GM12864 (cell line): ENCODE measurements around the gene NME2.
"Not testable (repeated sequence)": the region's sequence is repeated elsewhere in the genome, so short reads cannot be mapped to it uniquely, and the experiment has no call there.

ENCODE experiments used
- DNase-seq: peaks from one replicate; pipeline ENCODE4 v3.0.0-alpha.2; 2011; ENCODE audit warnings: low read depth
- H3K4me3 ChIP-seq: 2 replicates; pipeline ENCODE4 v1.5.1; 2011; ENCODE audit warnings: mild to moderate bottlenecking, low read depth, low read length, control low read depth
- TF ChIP-seq, protein P1 (sequence below): IDR thresholded peaks from 2 replicates; pipeline ENCODE4 v1.5.1; 2011; ENCODE audit warnings: low read depth, mild to moderate bottlenecking, moderate library complexity, low read length, control low read depth, inconsistent platforms; ENCODE audit errors: missing control alignments

NME2 gene

DNA sequence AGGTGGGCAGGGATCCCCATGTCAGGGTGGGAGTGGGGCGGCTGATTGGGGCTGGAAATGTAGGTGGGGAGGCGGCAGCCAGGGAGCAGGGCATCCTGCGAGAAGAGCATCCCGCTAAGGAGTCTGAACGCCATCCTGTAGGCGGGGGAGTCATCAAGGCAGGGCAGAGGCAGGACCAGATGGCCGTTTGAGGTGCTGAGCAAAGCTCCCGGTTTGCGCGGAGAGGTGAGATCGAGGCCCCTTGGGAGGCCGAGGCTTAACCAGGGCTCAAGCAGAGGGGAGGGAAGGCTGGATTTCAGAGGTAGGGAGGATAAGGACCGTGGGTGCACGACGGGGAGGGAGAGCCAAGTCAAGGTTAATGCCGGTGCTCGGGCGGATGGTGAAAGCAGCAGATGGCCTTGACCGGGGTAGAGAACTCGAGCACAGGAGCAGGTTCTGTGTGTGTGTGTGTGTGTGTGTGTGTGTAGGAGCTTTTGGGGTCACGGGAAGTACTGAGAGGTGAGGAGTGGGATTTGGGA lies 472 bp upstream of the NME2 start:
- peak overlapping the region; percentile 89 for H3K4me3 ChIP-seq

DNA sequence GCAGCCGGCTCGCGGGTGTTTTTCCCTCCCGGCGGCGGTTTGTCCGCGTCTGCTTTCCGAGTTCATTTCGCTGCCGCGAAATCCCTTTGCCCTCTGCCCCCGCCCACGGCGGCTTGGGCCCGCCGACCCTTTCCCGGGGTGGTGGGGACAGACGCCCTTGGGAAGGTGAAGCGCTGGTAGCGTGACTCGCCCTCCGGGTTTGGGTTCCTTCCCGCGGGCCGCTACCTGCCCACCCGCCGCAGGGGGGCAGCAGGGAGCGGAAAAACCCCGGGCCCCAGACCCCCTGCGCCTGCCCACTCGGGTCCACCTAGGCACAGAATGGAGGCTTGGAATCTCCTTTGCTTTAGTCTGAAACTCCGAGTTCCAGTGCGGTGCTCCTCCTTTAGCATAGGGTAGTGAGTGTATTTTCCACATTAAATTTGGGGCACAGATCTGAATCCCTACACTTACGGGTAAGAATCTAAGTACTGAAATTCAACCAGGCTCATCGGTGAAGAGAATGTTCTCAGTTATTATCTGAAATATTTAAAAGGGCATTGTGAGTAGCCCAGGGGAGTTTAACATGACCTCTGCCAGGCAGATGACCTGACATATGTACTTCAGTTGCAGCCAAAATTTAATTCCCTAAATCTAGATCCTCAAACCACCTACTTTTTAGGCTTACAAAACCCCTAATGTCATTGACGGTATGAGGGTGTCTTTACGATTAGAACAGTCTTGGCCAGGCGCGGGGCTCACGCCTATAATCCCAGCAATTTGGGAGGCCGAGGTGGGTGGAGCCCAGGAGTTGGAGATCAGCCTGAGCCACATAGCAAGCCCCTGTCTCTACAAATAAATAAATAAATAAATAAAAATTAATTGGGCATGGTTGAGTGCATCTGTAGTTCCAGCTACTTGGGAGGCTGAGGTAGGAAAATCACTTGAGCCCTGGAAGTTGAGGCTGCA lies 1.0 kb downstream of the NME2 start:
- peak overlapping the region; percentile 89 for H3K4me3 ChIP-seq
- DNase-seq = no peak
- TF ChIP-seq, protein P1, sequence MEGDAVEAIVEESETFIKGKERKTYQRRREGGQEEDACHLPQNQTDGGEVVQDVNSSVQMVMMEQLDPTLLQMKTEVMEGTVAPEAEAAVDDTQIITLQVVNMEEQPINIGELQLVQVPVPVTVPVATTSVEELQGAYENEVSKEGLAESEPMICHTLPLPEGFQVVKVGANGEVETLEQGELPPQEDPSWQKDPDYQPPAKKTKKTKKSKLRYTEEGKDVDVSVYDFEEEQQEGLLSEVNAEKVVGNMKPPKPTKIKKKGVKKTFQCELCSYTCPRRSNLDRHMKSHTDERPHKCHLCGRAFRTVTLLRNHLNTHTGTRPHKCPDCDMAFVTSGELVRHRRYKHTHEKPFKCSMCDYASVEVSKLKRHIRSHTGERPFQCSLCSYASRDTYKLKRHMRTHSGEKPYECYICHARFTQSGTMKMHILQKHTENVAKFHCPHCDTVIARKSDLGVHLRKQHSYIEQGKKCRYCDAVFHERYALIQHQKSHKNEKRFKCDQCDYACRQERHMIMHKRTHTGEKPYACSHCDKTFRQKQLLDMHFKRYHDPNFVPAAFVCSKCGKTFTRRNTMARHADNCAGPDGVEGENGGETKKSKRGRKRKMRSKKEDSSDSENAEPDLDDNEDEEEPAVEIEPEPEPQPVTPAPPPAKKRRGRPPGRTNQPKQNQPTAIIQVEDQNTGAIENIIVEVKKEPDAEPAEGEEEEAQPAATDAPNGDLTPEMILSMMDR = peak; percentile 77

More for the DNA sequence above, 472 bp upstream of the NME2 start:
- TF ChIP-seq, protein P1 = no peak
- no peak for DNase-seq

DNA sequence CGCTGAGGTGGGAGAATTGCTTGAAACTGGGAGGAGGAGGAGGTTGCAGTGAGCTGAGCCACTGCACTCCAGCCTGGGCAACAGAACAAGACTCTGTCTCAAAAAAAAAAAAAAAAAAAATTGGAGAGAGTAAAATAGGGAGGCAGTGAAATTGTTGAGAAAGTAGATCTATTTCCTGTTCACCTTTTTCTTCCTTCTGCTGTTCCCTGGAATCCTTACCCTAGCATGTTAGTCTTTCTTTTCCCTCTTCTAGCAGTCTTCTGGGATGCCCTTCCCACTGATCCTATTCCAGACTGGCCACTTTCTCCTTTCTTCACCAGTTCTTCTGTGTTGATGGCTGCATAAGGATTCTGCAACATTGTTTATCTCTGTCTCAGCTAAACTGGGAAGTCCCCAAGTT lies 3.1 kb downstream of the NME2 start:
- no peak for DNase-seq
- TF ChIP-seq, protein P1 = no peak
- H3K4me3 ChIP-seq = no peak overlapping the region

DNA sequence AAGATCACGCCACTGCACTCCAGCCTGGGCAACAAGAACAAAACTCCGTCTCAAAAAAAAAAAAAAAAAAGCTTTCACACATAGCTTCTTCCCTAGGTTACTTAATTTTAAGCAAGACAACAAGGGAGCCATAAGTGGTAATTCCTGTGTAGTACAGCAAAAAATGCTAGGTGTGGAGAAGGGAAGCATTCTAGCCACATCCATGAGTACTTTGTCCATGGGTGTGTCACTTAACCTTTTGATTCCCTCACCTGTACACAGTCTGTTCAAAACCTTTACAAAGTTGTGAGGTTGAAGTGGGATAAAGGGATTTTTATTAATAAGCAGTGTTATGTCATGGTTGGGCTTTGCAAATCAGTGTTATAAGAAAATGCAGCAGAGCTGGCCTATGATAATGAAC lies 4.5 kb downstream of the NME2 start:
- H3K4me3 ChIP-seq = no peak overlapping the region

DNA sequence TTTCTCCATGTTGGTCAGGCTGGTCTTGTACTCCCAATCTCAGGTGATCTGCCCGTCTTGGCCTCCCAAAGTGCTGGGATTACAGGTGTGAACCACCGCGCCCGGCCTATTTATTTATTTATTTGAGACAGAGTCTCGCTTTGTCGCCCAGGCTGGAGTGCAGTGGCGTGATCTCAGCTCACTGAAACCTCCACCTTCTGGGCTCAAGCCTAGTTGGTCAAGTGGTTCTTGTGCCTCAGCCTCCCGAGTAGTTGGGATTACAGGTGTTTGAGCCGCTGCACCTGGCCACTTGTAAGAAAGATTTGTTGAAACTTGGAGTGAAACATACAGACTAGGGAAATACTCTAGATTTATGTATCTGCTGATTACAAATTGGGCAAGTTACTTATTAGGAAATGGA lies 5.8 kb downstream of the NME2 start:
- not testable (repeated sequence) for H3K4me3 ChIP-seq, DNase-seq

More for the DNA sequence above, 4.5 kb downstream of the NME2 start:
- DNase-seq = no peak
- TF ChIP-seq, protein P1 = no peak

DNA sequence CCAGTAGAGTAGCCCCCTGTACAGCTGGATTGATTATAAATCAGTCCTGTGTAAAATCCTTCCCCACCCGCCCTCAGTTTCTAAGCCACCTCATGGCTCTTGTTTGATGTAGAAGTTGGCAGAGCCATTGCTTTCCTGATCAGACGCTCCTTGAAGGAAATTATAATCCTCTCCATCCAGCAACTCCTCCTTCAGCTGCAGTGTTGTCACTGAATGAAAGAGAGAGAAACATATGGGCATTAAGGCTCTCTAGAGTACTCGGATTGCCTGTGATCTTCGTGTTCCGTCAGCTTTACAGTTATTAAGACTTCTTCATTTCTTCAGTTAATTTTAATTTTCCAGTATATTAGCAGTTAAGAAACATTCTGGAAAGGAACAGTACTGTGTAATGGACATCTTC lies 14.3 kb downstream of the NME2 start:
- TF ChIP-seq, protein P1 = no peak
- DNase-seq = no peak
- no peak overlapping the region for H3K4me3 ChIP-seq

DNA sequence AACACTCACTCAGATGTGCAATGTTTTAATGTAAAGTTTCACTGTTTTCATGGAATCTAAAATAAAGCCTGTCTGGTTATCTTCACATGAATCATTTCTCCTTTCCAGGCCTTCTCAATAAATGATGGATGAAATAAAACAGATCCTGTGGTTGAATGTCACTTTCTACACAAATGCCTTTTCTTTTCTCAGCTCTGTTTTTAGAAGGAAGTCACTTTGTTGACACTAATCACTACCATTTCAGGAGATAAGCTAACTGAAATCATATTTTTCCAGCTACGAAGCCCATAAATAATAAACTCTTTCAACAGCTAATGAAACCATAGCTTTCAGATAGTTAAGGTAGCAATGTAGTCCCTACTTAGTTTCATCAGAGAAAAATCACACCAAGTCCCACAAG lies 17.9 kb downstream of the NME2 start:
- TF ChIP-seq, protein P1 = no peak
- DNase-seq = no peak

More for the DNA sequence above, 17.9 kb downstream of the NME2 start:
- H3K4me3 ChIP-seq = no peak overlapping the region
